AG09319 (cell line): ENCODE measurements around the gene LANCL2.

Experiments
- DNase-seq: peaks from one replicate; pipeline ENCODE4 v3.0.0-alpha.2; 2010; ENCODE audit warnings: low read depth; ENCODE audit errors: extremely low read depth
- CTCF ChIP-seq: IDR thresholded peaks from 2 replicates; pipeline ENCODE4 v1.5.1; 2011; ENCODE audit warnings: low read depth, mild to moderate bottlenecking, inconsistent platforms, low read length, moderate library complexity

LANCL2 gene

GRCh38 chr7:55439627-55440026 is 74.5 kb downstream of the LANCL2 start:
- no peak for DNase-seq
- TF ChIP-seq CTCF = no peak

DNA sequence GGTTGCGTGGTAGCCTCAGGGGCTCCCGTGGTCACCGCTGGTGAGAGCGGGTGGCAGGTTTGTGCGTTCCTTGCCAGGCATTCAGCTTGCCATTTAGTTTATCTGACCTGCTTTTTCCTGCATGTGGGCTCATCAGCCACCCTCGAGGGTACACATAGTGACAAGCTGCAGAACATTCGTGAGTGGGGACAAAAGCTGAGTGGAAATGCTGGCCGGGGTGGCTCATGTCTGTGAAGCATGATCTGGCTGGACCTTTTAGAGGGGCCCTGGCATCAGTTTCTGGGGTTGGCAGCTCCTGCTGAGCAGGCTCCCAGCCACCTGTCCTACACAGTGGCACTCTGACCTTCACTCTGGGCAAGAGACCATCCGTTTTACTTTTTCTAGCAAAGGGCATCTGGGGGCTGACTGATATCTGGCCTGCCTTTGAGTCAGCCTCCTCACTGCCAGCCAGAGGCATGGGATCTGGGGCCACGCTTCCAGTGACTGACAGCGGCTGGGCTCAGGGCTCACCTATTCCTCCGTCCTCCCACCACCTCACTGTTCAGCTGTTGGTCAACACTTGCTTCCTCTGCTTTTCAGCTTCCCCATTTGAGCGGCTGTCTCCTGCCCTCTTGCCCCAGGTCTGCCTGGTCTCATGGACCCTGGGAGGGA is 75.0 kb downstream of the LANCL2 start:
- DNase-seq = no peak
- no peak for TF ChIP-seq CTCF

DNA sequence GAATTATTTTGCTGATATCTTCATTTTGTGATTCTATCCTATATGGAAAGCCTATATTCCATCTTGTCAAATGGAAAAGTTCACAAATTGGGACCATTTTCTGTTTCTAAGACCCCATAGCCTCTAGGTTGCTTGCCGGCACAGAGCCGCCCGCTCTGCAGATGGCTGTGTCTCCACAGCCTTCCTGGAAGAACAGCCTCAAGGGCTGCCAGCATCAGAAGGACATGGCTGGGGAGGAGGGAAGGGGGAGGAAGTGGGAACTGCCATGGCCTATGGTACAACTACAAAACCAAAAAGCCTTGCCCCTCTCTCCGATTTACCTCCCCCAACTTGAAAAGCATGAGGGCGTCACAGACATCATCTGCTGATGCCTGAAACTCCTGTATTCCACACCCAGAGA is 75.9 kb downstream of the LANCL2 start:
- TF ChIP-seq CTCF = no peak

GRCh38 chr7:55441774-55442522 is 76.8 kb downstream of the LANCL2 start:
- TF ChIP-seq CTCF = no peak
- DNase-seq = peak; percentile 29

More for the DNA sequence above, 75.9 kb downstream of the LANCL2 start:
- DNase-seq = no peak

GRCh38 chr7:55444786-55445185 is 79.6 kb downstream of the LANCL2 start:
- DNase-seq = no peak
- TF ChIP-seq CTCF = no peak

- no peak for DNase-seq
- no peak for TF ChIP-seq CTCF
Observed at GRCh38 chr7:55448526-55448925, 83.4 kb downstream of the LANCL2 start.

- DNase-seq = no peak
- no peak for TF ChIP-seq CTCF
Observed at GRCh38 chr7:55449205-55449991, 84.3 kb downstream of the LANCL2 start.
